NCI-H774 (cell line): ENCODE data around the gene PSMB11.

Experiments used
- DNase-seq: peaks from one replicate; lab custom pipeline; 2025; lab: John Stamatoyannopoulos, UW

Gene PSMB11

GRCh38 chr14:23058654-23059504, 16.9 kb downstream of the PSMB11 start:
- DNase-seq, result no peak

GRCh38 chr14:23060536-23061260, 18.7 kb downstream of the PSMB11 start:
- DNase-seq, result no peak

- DNase-seq, result no peak
These were observed 20.0 kb downstream of the PSMB11 start for GRCh38 chr14:23062002-23062401.

- DNase-seq, result no peak
These were observed 21.6 kb downstream of the PSMB11 start for GRCh38 chr14:23063601-23064000.

GRCh38 chr14:23066368-23066767, 24.4 kb downstream of the PSMB11 start:
- no peak for DNase-seq

- no peak for DNase-seq
These were observed 25.1 kb downstream of the PSMB11 start for GRCh38 chr14:23066855-23067744.

GRCh38 chr14:23067847-23068788, 26.1 kb downstream of the PSMB11 start:
- DNase-seq, result no peak

GRCh38 chr14:23068789-23069412, 26.9 kb downstream of the PSMB11 start:
- no peak for DNase-seq

GRCh38 chr14:23069413-23069806, 27.4 kb downstream of the PSMB11 start:
- no peak for DNase-seq

- no peak for DNase-seq
These were observed 28.5 kb downstream of the PSMB11 start for GRCh38 chr14:23070262-23071129.

- DNase-seq, result no peak
These were observed 29.4 kb downstream of the PSMB11 start for GRCh38 chr14:23071244-23071920.

- no peak for DNase-seq
These were observed 30.0 kb downstream of the PSMB11 start for GRCh38 chr14:23071921-23072539.

GRCh38 chr14:23074906-23075305, 32.9 kb downstream of the PSMB11 start:
- no peak for DNase-seq

GRCh38 chr14:23076785-23077408, 34.9 kb downstream of the PSMB11 start:
- DNase-seq, result no peak

GRCh38 chr14:23077962-23078361, 36.0 kb downstream of the PSMB11 start:
- DNase-seq, result no peak

- no peak for DNase-seq
These were observed 36.7 kb downstream of the PSMB11 start for GRCh38 chr14:23078692-23079116.

- no peak for DNase-seq
These were observed 37.7 kb downstream of the PSMB11 start for GRCh38 chr14:23079716-23080115.

- no peak for DNase-seq
These were observed 38.5 kb downstream of the PSMB11 start for GRCh38 chr14:23080474-23080873.
